K562 (cell line): ENCODE data around the gene DNMT3A. TPM values are rescaled to one million over a fixed set of nuclear protein-coding genes. Genes with fewer than 3 reads are reported as not detected.

ENCODE experiments used
- AFF4 ChIP-seq: sonication (generic); formaldehyde crosslinking; IDR thresholded peaks from 2 replicates; pipeline ENCODE4 v1.8.0; 2023; ENCODE audit warnings: mild to moderate bottlenecking, missing genetic modification reagents
- ARID3A ChIP-seq: IDR thresholded peaks from 2 replicates; pipeline ENCODE4 v1.6.1; 2012; ENCODE audit warnings: low read depth, low read length, improper control_type of control experiment, borderline replicate concordance
- ARNT ChIP-seq, 2 experiments: fragments of 450-650 bp; IDR thresholded peaks; 2 replicates each; pipeline ENCODE4 v1.6.1; 2016; ENCODE audit warnings: mild to moderate bottlenecking in 1 of 2
- CHD2 ChIP-seq: IDR thresholded peaks from 2 replicates; pipeline ENCODE4 v1.6.1; 2011; ENCODE audit warnings: low read depth, low read length
- ESRRB ChIP-seq: fragments of 250-450 bp; sonication (Bioruptor Pico); IDR thresholded peaks from 2 replicates; pipeline ENCODE4 v1.5.0; 2020; ENCODE audit warnings: mild to moderate bottlenecking, moderate library complexity, borderline replicate concordance
- EWSR1 ChIP-seq: fragments of 450-650 bp; IDR thresholded peaks from 2 replicates; pipeline ENCODE4 v1.6.1; 2018; ENCODE audit warnings: borderline replicate concordance, mild to moderate bottlenecking, low read depth, moderate library complexity; ENCODE audit not compliant: partially characterized antibody
- FOXA1 ChIP-seq: fragments of 450-650 bp; IDR thresholded peaks from 2 replicates; pipeline ENCODE4 v1.6.1; 2016; ENCODE audit warnings: mild to moderate bottlenecking, borderline replicate concordance
- GABPB1 ChIP-seq: sonication (generic); formaldehyde crosslinking; IDR thresholded peaks from 2 replicates; pipeline ENCODE4 v1.8.0; 2022; ENCODE audit warnings: mild to moderate bottlenecking, missing genetic modification reagents
- IRF1 ChIP-seq: sonication (generic); formaldehyde crosslinking; IDR thresholded peaks from 2 replicates; pipeline ENCODE4 v1.8.0; 2022; ENCODE audit warnings: missing genetic modification reagents, mild to moderate bottlenecking, borderline replicate concordance
- KDM5B ChIP-seq: fragments of 200-600 bp; sonication (generic); IDR thresholded peaks from 2 replicates; pipeline ENCODE4 v1.6.1; 2012; ENCODE audit warnings: low read depth, mild to moderate bottlenecking, moderate library complexity, low read length, control low read depth, inconsistent platforms; ENCODE audit not compliant: insufficient replicate concordance
- KLF1 ChIP-seq: fragments of 450-650 bp; IDR thresholded peaks from 2 replicates; pipeline ENCODE4 v1.6.1; 2016; ENCODE audit warnings: missing genetic modification characterization, missing compliant biosample characterization
- MYBL2 ChIP-seq, 2 experiments: fragments of 450-650 bp in 1 of 2; sonication (generic) in 1 of 2; formaldehyde crosslinking in 1 of 2; IDR thresholded peaks; 2 replicates each; pipeline versions ENCODE4 v1.6.1 to v1.8.1; 2017 to 2022; ENCODE audit warnings: borderline replicate concordance in 1 of 2, inconsistent platforms in 1 of 2, low read depth in 1 of 2, mild to moderate bottlenecking in 1 of 2, missing genetic modification reagents in 1 of 2, moderate library complexity in 1 of 2
- NFXL1 ChIP-seq: fragments of 450-650 bp; formaldehyde crosslinking; IDR thresholded peaks from 2 replicates; pipeline ENCODE4 v1.4.0; 2021; ENCODE audit warnings: mild to moderate bottlenecking
- RHOXF2B ChIP-seq: fragments of 250-450 bp; sonication (Bioruptor Pico); conservative IDR thresholded peaks from 2 replicates; pipeline ENCODE4 v1.5.1; 2021
- SNRNP70 ChIP-seq: fragments of 200-400 bp; formaldehyde crosslinking; optimal IDR thresholded peaks from 2 replicates; pipeline ENCODE3; 2017; ENCODE audit warnings: low read depth, low read length
- TBL1XR1 ChIP-seq, 2 experiments: IDR thresholded peaks; 2 replicates each; pipeline ENCODE4 v1.6.1; 2012; ENCODE audit warnings: improper control_type of control experiment in 2 of 2, low read length in 2 of 2, mild to moderate bottlenecking in 1 of 2
- THAP7 ChIP-seq: fragments of 250-450 bp; sonication (Bioruptor Pico); IDR thresholded peaks from 2 replicates; pipeline ENCODE4 v1.5.0; 2021
- THRB ChIP-seq: fragments of 450-650 bp; formaldehyde crosslinking; conservative IDR thresholded peaks from 2 replicates; pipeline ENCODE4 v1.4.0; 2022; ENCODE audit warnings: mild to moderate bottlenecking, missing genetic modification characterization
- USF2 ChIP-seq: sonication (generic); formaldehyde crosslinking; IDR thresholded peaks from 2 replicates; pipeline ENCODE4 v1.5.0; 2020; ENCODE audit warnings: missing genetic modification reagents
- ZNF311 ChIP-seq: fragments of 250-450 bp; sonication (Bioruptor Pico); IDR thresholded peaks from 2 replicates; pipeline ENCODE4 v1.4.0; 2020; ENCODE audit warnings: mild to moderate bottlenecking, moderate library complexity
- polyA plus RNA-seq, 8 experiments: library from polyadenylated mRNA; depleted of rRNA in 4 of 8; stranded (reverse) in 5 of 8; unstranded in 3 of 8; fragments of >200 nt; fragmentation: Nextera tagmentation in 2 of 8; fragmentation: Illumina TruSeq in 1 of 8; extraction: Ambion mirVana in 2 of 8; extraction: Trizol in 1 of 8; gene quantifications; 2 replicates each; pipeline versions ENCODE4 v1.2.1 to v1.2.3, GENCODE V29; 2011 to 2014; ENCODE audit warnings: inconsistent platforms in 1 of 8, missing spikeins in 1 of 8
- total RNA-seq, 7 experiments: library from RNA; depleted of rRNA in 6 of 7; stranded (reverse); fragments of >200 nt in 6 of 7; fragmentation: Illumina TruSeq in 2 of 7; extraction: Trizol in 2 of 7; gene quantifications; 2 replicates each; pipeline versions ENCODE4 v1.2.1 to v1.2.3, GENCODE V29; 2011 to 2021; ENCODE audit warnings: low replicate concordance in 1 of 7

Gene DNMT3A
- total and polyA plus RNA-seq, 9 of the 15 experiments (the other 6 are each of a cell fraction or from before 2014, with no cell fraction given) = 3.0 to 16.0 (median 6.1) TPM

- TF ChIP-seq IRF1 (CRISPR knock-in tag) = no peak
- TF ChIP-seq THRB (CRISPR knock-in tag) = no peak
- TF ChIP-seq GABPB1 (CRISPR knock-in tag) = no peak
- no peak for TF ChIP-seq KLF1
- TF ChIP-seq AFF4 = no peak
- TF ChIP-seq CHD2 = no peak
- no peak for TF ChIP-seq TBL1XR1 (IDR thresholded peaks at IDR 0.05; ENCODE audit: low read length in 2 of 2)
- TF ChIP-seq EWSR1 = no peak
- TF ChIP-seq NFXL1 (CRISPR knock-in tag) = no peak
- no peak for TF ChIP-seq MYBL2 (IDR thresholded peaks at IDR 0.05; ENCODE audit: low read depth)
- TF ChIP-seq MYBL2 (CRISPR knock-in tag; IDR thresholded peaks at IDR 0.05; ENCODE audit: borderline replicate concordance) = no peak
- TF ChIP-seq FOXA1 = no peak
- no peak for TF ChIP-seq ARID3A
- TF ChIP-seq ESRRB (CRISPR knock-in tag) = no peak
- no peak for TF ChIP-seq ARNT (IDR thresholded peaks at IDR 0.05)
- no peak for TF ChIP-seq SNRNP70
- no peak for TF ChIP-seq ZNF311
- no peak for TF ChIP-seq USF2
- TF ChIP-seq THAP7 (CRISPR knock-in tag) = no peak
- no peak for TF ChIP-seq KDM5B
- no peak for TF ChIP-seq RHOXF2B (CRISPR knock-in tag)
Measured at GRCh38 chr2:25362049-25362433, 20.3 kb upstream of the DNMT3A start (continued).
